HG02981 (cell line): ENCODE measurements around the gene DTNBP1.

Experiments
- ATAC-seq: cut with Tn5 transposase; IDR thresholded peaks from one replicate; pipeline ENCODE4 v1.9.1; 2021; ENCODE audit warnings: mild to moderate bottlenecking, moderate library complexity; ENCODE audit not compliant: unreplicated experiment

The DTNBP1 gene

GRCh38 chr6:15536198-15536955 is 126.5 kb downstream of the DTNBP1 start:
- no peak for ATAC-seq

GRCh38 chr6:15535495-15536197 is 127.2 kb downstream of the DTNBP1 start:
- ATAC-seq = no peak

- ATAC-seq = no peak
Measured at GRCh38 chr6:15534974-15535373, 127.9 kb downstream of the DTNBP1 start.

- ATAC-seq = no peak
Measured at GRCh38 chr6:15533379-15534026, 129.3 kb downstream of the DTNBP1 start.

GRCh38 chr6:15531973-15532372 is 130.9 kb downstream of the DTNBP1 start:
- no peak for ATAC-seq

- no peak for ATAC-seq
Measured at GRCh38 chr6:15530411-15530810, 132.4 kb downstream of the DTNBP1 start.

GRCh38 chr6:15528870-15529269 is 134.0 kb downstream of the DTNBP1 start:
- no peak for ATAC-seq

- no peak for ATAC-seq
Measured at GRCh38 chr6:15527838-15528617, 134.8 kb downstream of the DTNBP1 start.

- no peak for ATAC-seq
Measured at GRCh38 chr6:15526212-15526701, 136.6 kb downstream of the DTNBP1 start.

GRCh38 chr6:15524861-15525401 is 137.9 kb downstream of the DTNBP1 start:
- no peak for ATAC-seq

- ATAC-seq = no peak
Measured at GRCh38 chr6:15523679-15524630, 138.9 kb downstream of the DTNBP1 start.

GRCh38 chr6:15522856-15523529 is 139.8 kb downstream of the DTNBP1 start:
- ATAC-seq = no peak

- ATAC-seq = no peak
Measured at GRCh38 chr6:15522427-15522826, 140.4 kb downstream of the DTNBP1 start.

GRCh38 chr6:15522026-15522425 is 140.8 kb downstream of the DTNBP1 start:
- ATAC-seq = no peak

GRCh38 chr6:15521582-15521981 is 141.2 kb downstream of the DTNBP1 start:
- no peak for ATAC-seq

GRCh38 chr6:15520626-15521203 is 142.1 kb downstream of the DTNBP1 start:
- ATAC-seq = no peak

- ATAC-seq = no peak
Measured at GRCh38 chr6:15519681-15520080, 143.1 kb downstream of the DTNBP1 start.

GRCh38 chr6:15518878-15519277 is 143.9 kb downstream of the DTNBP1 start:
- ATAC-seq = no peak

GRCh38 chr6:15518057-15518456 is 144.8 kb downstream of the DTNBP1 start:
- ATAC-seq = no peak
